Measurements from ENCODE around the gene ADAM12.

DNA sequence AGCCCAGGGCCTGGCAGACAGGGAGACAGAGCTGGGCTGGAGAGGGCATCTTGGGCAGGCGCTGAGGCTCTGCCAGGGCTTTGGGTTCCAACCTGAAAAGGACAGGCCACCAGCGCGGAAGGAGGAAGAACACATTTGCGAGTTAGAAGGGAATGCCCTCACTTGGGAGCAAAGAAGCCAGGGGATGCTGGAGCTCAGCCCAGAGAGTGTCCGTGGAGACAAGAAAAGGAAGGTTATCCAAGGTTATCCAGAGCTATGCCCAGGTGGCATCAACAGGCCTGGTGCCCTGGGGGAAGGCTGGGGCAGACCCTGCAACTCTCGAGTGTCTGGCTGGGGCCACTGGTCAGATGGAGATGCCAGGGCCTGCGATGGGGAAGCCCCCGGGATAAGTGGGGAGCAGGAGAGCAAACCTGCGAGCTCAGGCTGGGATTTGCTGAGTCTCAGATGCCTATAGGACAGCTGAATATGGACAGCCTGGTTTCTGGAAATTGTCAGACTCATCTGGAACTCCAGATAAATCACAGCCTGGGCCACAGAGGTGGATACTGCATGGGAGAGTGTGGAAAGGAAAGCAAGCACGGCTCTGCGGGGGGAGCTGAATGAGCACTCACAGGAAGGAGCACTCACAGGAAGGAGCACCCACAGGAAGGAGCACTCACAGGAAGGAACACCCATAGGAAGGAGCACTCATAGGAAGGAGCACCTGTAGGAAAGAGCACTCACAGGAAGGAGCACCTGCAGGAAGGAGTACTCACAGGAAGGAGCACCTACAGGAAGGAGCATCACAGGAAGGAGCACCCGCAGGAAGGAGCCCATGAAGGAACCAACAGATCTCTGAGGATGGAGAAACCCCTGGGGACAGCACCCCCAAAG is 152.1 kb downstream of the ADAM12 start:
- TF ChIP-seq, protein P1, sequence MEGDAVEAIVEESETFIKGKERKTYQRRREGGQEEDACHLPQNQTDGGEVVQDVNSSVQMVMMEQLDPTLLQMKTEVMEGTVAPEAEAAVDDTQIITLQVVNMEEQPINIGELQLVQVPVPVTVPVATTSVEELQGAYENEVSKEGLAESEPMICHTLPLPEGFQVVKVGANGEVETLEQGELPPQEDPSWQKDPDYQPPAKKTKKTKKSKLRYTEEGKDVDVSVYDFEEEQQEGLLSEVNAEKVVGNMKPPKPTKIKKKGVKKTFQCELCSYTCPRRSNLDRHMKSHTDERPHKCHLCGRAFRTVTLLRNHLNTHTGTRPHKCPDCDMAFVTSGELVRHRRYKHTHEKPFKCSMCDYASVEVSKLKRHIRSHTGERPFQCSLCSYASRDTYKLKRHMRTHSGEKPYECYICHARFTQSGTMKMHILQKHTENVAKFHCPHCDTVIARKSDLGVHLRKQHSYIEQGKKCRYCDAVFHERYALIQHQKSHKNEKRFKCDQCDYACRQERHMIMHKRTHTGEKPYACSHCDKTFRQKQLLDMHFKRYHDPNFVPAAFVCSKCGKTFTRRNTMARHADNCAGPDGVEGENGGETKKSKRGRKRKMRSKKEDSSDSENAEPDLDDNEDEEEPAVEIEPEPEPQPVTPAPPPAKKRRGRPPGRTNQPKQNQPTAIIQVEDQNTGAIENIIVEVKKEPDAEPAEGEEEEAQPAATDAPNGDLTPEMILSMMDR (conservative IDR thresholded peaks at IDR 0.05; ENCODE audit: low read length): no peak
- no peak for TF ChIP-seq EZH2phosphoT487 (IDR thresholded peaks at IDR 0.05; ENCODE audit: borderline replicate concordance)

Data from Loucy (cell line).